Activated CD8-positive, alpha-beta memory T cell treated with anti-CD3 and anti-CD28 coated beads, Interleukin-2, amount 50 U/mL, for 24 hours (primary cell): Measurements from ENCODE around the gene MRM3.
"Not testable (repeated sequence)": the region's sequence is repeated elsewhere in the genome, so short reads cannot be mapped to it uniquely, and the experiment has no call there.

ENCODE experiments used
- DNase-seq: peaks from one replicate; pipeline ENCODE4 v3.0.0-alpha.2; 2020; ENCODE audit errors: extremely low read depth

MRM3 gene

GRCh38 chr17:825216-825615 is 43.1 kb downstream of the MRM3 start:
- no peak for DNase-seq

- DNase-seq: no peak
These were observed 44.6 kb downstream of the MRM3 start for GRCh38 chr17:826778-827177.

GRCh38 chr17:828761-829160 is 46.6 kb downstream of the MRM3 start:
- no peak for DNase-seq

GRCh38 chr17:829614-830013 is 47.5 kb downstream of the MRM3 start:
- not testable (repeated sequence) for DNase-seq

GRCh38 chr17:830381-830780 is 48.2 kb downstream of the MRM3 start:
- no peak for DNase-seq

- no peak for DNase-seq
These were observed 48.8 kb downstream of the MRM3 start for GRCh38 chr17:830950-831349.

GRCh38 chr17:834136-834535 is 52.0 kb downstream of the MRM3 start:
- DNase-seq: no peak

GRCh38 chr17:835263-835662 is 53.1 kb downstream of the MRM3 start:
- DNase-seq: no peak

GRCh38 chr17:835721-836120 is 53.6 kb downstream of the MRM3 start:
- not testable (repeated sequence) for DNase-seq

GRCh38 chr17:836151-836550 is 54.0 kb downstream of the MRM3 start:
- no peak for DNase-seq

GRCh38 chr17:838486-838885 is 56.3 kb downstream of the MRM3 start:
- no peak for DNase-seq

- no peak for DNase-seq
These were observed 59.2 kb downstream of the MRM3 start for GRCh38 chr17:841313-841712.
